H1 (cell line): ENCODE measurements around the gene ANGPTL4. TPM values are rescaled to one million over a fixed set of nuclear protein-coding genes. Genes with fewer than 3 reads are reported as not detected.

Experiments
- CTCF ChIA-PET: fragments of 300-600 bp; sonication (Branson Sonifier 250); formaldehyde crosslinking; loops from one replicate; lab custom pipeline; 2021; ENCODE audit not compliant: partially characterized antibody; lab: Charles Lee
- POLR2A ChIA-PET: fragments of 300-600 bp; sonication (Branson Sonifier 250); formaldehyde crosslinking; loops from one replicate; lab custom pipeline; 2021; ENCODE audit warnings: inconsistent platforms; ENCODE audit not compliant: partially characterized antibody; lab: Charles Lee
- DNase-seq, 2 experiments: peaks; one replicate each; pipeline versions ENCODE4 v3.0.0 to v3.0.0-alpha.2; 2010 to 2022; ENCODE audit warnings: low spot score in 2 of 2, low read depth in 1 of 2, mixed read lengths in 1 of 2
- FAIRE-seq: peaks from 2 replicates; lab custom pipeline; 2011; peaks lifted over from hg19 to GRCh38; lab: Jason Lieb, UNC
- H2AFZ ChIP-seq: 2 replicates; pipeline ENCODE4 v1.8.1; 2012; ENCODE audit warnings: low read length, inconsistent platforms
- H2AK5ac ChIP-seq: 2 replicates; pipeline ENCODE4 v1.6.1; 2013; ENCODE audit warnings: low read depth, low read length
- H2BK120ac ChIP-seq: replicated peaks from 2 replicates; pipeline ENCODE3; 2013; ENCODE audit warnings: low read depth, low read length, inconsistent platforms
- H2BK12ac ChIP-seq: 2 replicates; pipeline ENCODE4 v1.6.1; 2013; ENCODE audit warnings: low read depth, low read length
- H2BK15ac ChIP-seq: 2 replicates; pipeline ENCODE4 v1.6.1; 2013; ENCODE audit warnings: low read length
- H2BK20ac ChIP-seq: 2 replicates; pipeline ENCODE4 v1.6.1; 2013; ENCODE audit warnings: low read length
- H2BK5ac ChIP-seq: 2 replicates; pipeline ENCODE4 v1.6.1; 2013; ENCODE audit warnings: low read depth, low read length
- H3K14ac ChIP-seq: 2 replicates; pipeline ENCODE4 v1.6.1; 2013; ENCODE audit warnings: inconsistent platforms; ENCODE audit not compliant: insufficient read length
- H3K18ac ChIP-seq: 2 replicates; pipeline ENCODE4 v1.6.1; 2013; ENCODE audit warnings: low read length; ENCODE audit errors: extremely low read depth
- H3K23ac ChIP-seq: 2 replicates; pipeline ENCODE4 v1.6.1; 2013; ENCODE audit warnings: inconsistent platforms; ENCODE audit not compliant: insufficient read length
- H3K23me2 ChIP-seq: 2 replicates; pipeline ENCODE4 v1.6.1; 2013; ENCODE audit warnings: low read depth, low read length
- H3K27ac ChIP-seq: 2 replicates; pipeline ENCODE4 v1.6.1; 2011; ENCODE audit warnings: low read depth, low read length, inconsistent platforms
- H3K27me3 ChIP-seq, 4 experiments: replicated peaks in 1 of 4; 1 replicate in 1 of 4; 2 replicates in 3 of 4; pipeline versions ENCODE4 v1.6.1 to v1.8.1; 2011 to 2013; ENCODE audit warnings: low read length in 3 of 4, mild to moderate bottlenecking in 3 of 4, inconsistent platforms in 2 of 4, mixed read lengths in 2 of 4, moderate library complexity in 1 of 4; ENCODE audit not compliant: control insufficient read depth in 3 of 4, insufficient read depth in 3 of 4; ENCODE audit errors: extremely low read depth in 1 of 4
- H3K36me3 ChIP-seq, 4 experiments: 2 replicates each; pipeline versions ENCODE4 v1.6.1 to v1.8.1; 2011 to 2013; ENCODE audit warnings: mild to moderate bottlenecking in 4 of 4, low read length in 3 of 4, moderate library complexity in 2 of 4, control low read depth in 1 of 4, inconsistent platforms in 1 of 4; ENCODE audit not compliant: insufficient read depth in 4 of 4, control insufficient read depth in 2 of 4
- H3K4ac ChIP-seq: replicated peaks from 2 replicates; pipeline ENCODE3; 2013; ENCODE audit warnings: low read length, low read depth, mixed read lengths, inconsistent platforms; ENCODE audit not compliant: insufficient read length
- H3K4me1 ChIP-seq, 4 experiments: replicated peaks in 1 of 4; 1 replicate in 1 of 4; 2 replicates in 3 of 4; pipeline versions ENCODE4 v1.6.1 to v1.8.1; 2011 to 2013; ENCODE audit warnings: low read length in 3 of 4, inconsistent platforms in 2 of 4, mixed read lengths in 1 of 4; ENCODE audit not compliant: insufficient read depth in 4 of 4, control insufficient read depth in 3 of 4
- H3K4me2 ChIP-seq, 2 experiments: 2 replicates each; pipeline versions ENCODE4 v1.6.1 to v1.8.1; 2011 to 2013; ENCODE audit warnings: low read depth in 2 of 2, low read length in 2 of 2, control low read depth in 1 of 2, inconsistent platforms in 1 of 2, mild to moderate bottlenecking in 1 of 2; ENCODE audit not compliant: insufficient read depth in 1 of 2
- H3K4me3 ChIP-seq, 4 experiments: fragments of 200-600, 300-600 bp in 1 of 4; sonication (generic), shearing (Covaris generic), sonication (Bioruptor Twin) in 1 of 4; 2 replicates each; pipeline versions ENCODE4 v1.5.1 to v1.8.1; 2011 to 2016; ENCODE audit warnings: low read length in 4 of 4, low read depth in 3 of 4, control low read depth in 2 of 4, inconsistent platforms in 2 of 4, mild to moderate bottlenecking in 2 of 4, mixed read lengths in 1 of 4, moderate library complexity in 1 of 4; ENCODE audit not compliant: insufficient read depth in 2 of 4; ENCODE audit errors: extremely low read depth in 1 of 4
- H3K56ac ChIP-seq: replicated peaks from 2 replicates; pipeline ENCODE3; 2013; ENCODE audit warnings: low read depth, mild to moderate bottlenecking, mixed read lengths, low read length, inconsistent platforms; ENCODE audit not compliant: insufficient read length
- H3K79me1 ChIP-seq: 2 replicates; pipeline ENCODE4 v1.6.1; 2013; ENCODE audit warnings: low read depth, low read length, control low read depth
- H3K79me2 ChIP-seq, 2 experiments: 2 replicates each; pipeline versions ENCODE4 v1.6.1 to v1.8.1; 2012 to 2013; ENCODE audit warnings: low read length in 2 of 2, mild to moderate bottlenecking in 2 of 2, inconsistent platforms in 1 of 2; ENCODE audit not compliant: insufficient read depth in 2 of 2, control insufficient read depth in 1 of 2
- H3K9ac ChIP-seq, 4 experiments: replicated peaks in 1 of 4; 1 replicate in 1 of 4; 2 replicates in 3 of 4; pipeline versions ENCODE4 v1.6.1 to v1.8.1; 2011 to 2013; ENCODE audit warnings: low read depth in 3 of 4, low read length in 3 of 4, control low read depth in 2 of 4, mild to moderate bottlenecking in 2 of 4, moderate library complexity in 2 of 4, inconsistent platforms in 1 of 4; ENCODE audit errors: extremely low read depth in 1 of 4
- H3K9me3 ChIP-seq, 2 experiments: 2 replicates each; pipeline versions ENCODE4 v1.6.1 to v1.8.1; 2012 to 2013; ENCODE audit warnings: mild to moderate bottlenecking in 2 of 2, moderate library complexity in 2 of 2, control low read depth in 1 of 2, inconsistent platforms in 1 of 2, low read depth in 1 of 2, low read length in 1 of 2, mixed read lengths in 1 of 2; ENCODE audit not compliant: insufficient read depth in 2 of 2
- H4K20me1 ChIP-seq, 2 experiments: replicated peaks in 1 of 2; 2 replicates each; pipeline versions ENCODE3 to v1.8.1; 2011 to 2013; ENCODE audit warnings: inconsistent platforms in 2 of 2, low read length in 2 of 2, mild to moderate bottlenecking in 1 of 2; ENCODE audit not compliant: insufficient read depth in 2 of 2, control insufficient read depth in 1 of 2
- H4K5ac ChIP-seq: 2 replicates; pipeline ENCODE4 v1.6.1; 2013; ENCODE audit warnings: low read length, low read depth, mixed read lengths, inconsistent platforms; ENCODE audit not compliant: insufficient read length
- H4K8ac ChIP-seq: 2 replicates; pipeline ENCODE4 v1.8.0; 2013; ENCODE audit warnings: mild to moderate bottlenecking, moderate library complexity, low read length, inconsistent platforms; ENCODE audit not compliant: insufficient read depth; ENCODE audit errors: extremely low read depth
- H4K91ac ChIP-seq: replicated peaks from 2 replicates; pipeline ENCODE3; 2013; ENCODE audit warnings: low read length, mixed read lengths, inconsistent platforms; ENCODE audit not compliant: insufficient read length
- CBX5 ChIP-seq: fragments of 300-800, 300-1000 bp; sonication (generic); IDR thresholded peaks from 2 replicates; pipeline ENCODE4 v1.7.1; 2016; ENCODE audit warnings: antibody characterized with exemption, low read length, low read depth
- FOSL1 ChIP-seq: IDR thresholded peaks from 2 replicates; pipeline ENCODE4 v1.6.1; 2011; ENCODE audit warnings: mild to moderate bottlenecking, low read depth, low read length, moderate library complexity; ENCODE audit not compliant: insufficient read depth
- GABPA ChIP-seq: IDR thresholded peaks from 2 replicates; pipeline ENCODE4 v1.6.1; 2011; ENCODE audit warnings: mild to moderate bottlenecking, low read length, moderate library complexity, borderline replicate concordance; ENCODE audit not compliant: insufficient read depth
- JUND ChIP-seq: IDR thresholded peaks from 2 replicates; pipeline ENCODE4 v1.6.1; 2011; ENCODE audit warnings: mild to moderate bottlenecking, improper control_type of control experiment, low read length
- MAFK ChIP-seq: IDR thresholded peaks from 2 replicates; pipeline ENCODE4 v1.6.1; 2012; ENCODE audit warnings: low read depth, mild to moderate bottlenecking, improper control_type of control experiment, low read length
- PHF8 ChIP-seq: fragments of 200-600 bp; sonication (generic); conservative IDR thresholded peaks from 2 replicates; pipeline ENCODE4 v1.7.1; 2012; ENCODE audit warnings: low read depth, mild to moderate bottlenecking, inconsistent platforms, low read length, moderate library complexity
- RNF2 ChIP-seq: fragments of 200-900, 300-1000 bp; sonication (generic); IDR thresholded peaks from 2 replicates; pipeline ENCODE4 v1.7.1; 2016; ENCODE audit warnings: borderline replicate concordance, low read depth, mild to moderate bottlenecking, antibody characterized with exemption, low read length; ENCODE audit not compliant: poor library complexity, severe bottlenecking; ENCODE audit errors: missing control alignments
- SP1 ChIP-seq: IDR thresholded peaks from 2 replicates; pipeline ENCODE4 v1.6.1; 2011; ENCODE audit warnings: low read depth, low read length
- SRF ChIP-seq: IDR thresholded peaks from 2 replicates; pipeline ENCODE4 v1.6.1; 2011; ENCODE audit warnings: mild to moderate bottlenecking, low read depth, low read length, moderate library complexity
- TAF7 ChIP-seq: optimal IDR thresholded peaks from 2 replicates; pipeline ENCODE3; 2011; ENCODE audit warnings: low read depth, mild to moderate bottlenecking, inconsistent platforms, low read length, moderate library complexity, borderline replicate concordance
- WGBS, 2 experiments: shearing (Covaris generic) in 1 of 2; methylation state at CpG; one replicate each; pipeline versions ENCODE4 v1.1.6 to v1.1.7; 2013 to 2015; ENCODE audit warnings: low lambda C conversion rate in 2 of 2, mixed read lengths in 2 of 2, inconsistent platforms in 1 of 2, low coverage in 1 of 2, missing lambda C conversion rate in 1 of 2; ENCODE audit not compliant: insufficient replicate concordance in 2 of 2, insufficient coverage in 1 of 2, insufficient read length in 1 of 2; ENCODE audit errors: extremely low coverage in 1 of 2, missing lambda C conversion rate in 1 of 2; 5-methylcytosine and 5-hydroxymethylcytosine counted together
- polyA plus RNA-seq, 7 experiments: library from polyadenylated mRNA; depleted of rRNA in 3 of 7; stranded (reverse) in 5 of 7; unstranded in 2 of 7; fragments of >200 nt in 5 of 7; fragments of 200-250 nt in 2 of 7; gene quantifications; 1 replicate in 5 of 7; 2 replicates in 1 of 7; 4 replicates in 1 of 7; pipeline versions ENCODE4 v1.2.1 to v1.2.3, GENCODE V29; 2011 to 2013; ENCODE audit warnings: missing spikeins in 2 of 7, mixed read lengths in 2 of 7
- total RNA-seq: library from RNA; stranded (reverse); fragmentation: NEBNext Ultra II Directional; extraction: Animal tissue kit (Norgen Biotek cat#: 25700); gene quantifications from 2 replicates; pipeline ENCODE4 v1.2.1, GENCODE V29; 2021
- TF ChIP-seq, protein P1 (sequence below): IDR thresholded peaks from 2 replicates; pipeline ENCODE4 v1.6.1; 2012; ENCODE audit warnings: inconsistent platforms
- TF ChIP-seq, protein P2 (sequence below): IDR thresholded peaks from 2 replicates; pipeline ENCODE4 v1.6.1; 2012; ENCODE audit warnings: inconsistent platforms

Gene ANGPTL4
- total and polyA plus RNA-seq, 2 of the 8 experiments (the other 6 are each of a cell fraction or from before 2014, with no cell fraction given): 2.3 to 6.5 TPM

DNA sequence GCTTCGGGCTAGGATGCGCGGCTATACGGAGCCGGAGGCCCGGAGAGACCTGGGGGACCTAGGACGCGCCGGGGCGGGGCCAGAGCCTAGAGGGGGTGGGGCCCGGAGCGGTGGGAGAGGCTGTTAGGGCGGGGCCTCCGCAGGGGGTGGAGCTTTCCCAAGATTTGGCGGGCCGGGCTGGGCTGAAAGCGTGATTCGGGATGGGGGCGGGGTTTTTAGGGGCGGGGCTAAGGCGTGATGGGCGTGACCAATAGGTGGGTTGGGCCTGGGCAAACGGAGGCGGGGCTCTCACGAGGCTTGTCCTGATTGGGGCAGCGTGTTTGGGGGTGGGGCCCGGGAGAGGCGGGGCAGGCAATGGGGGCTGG is 26.6 kb downstream of the ANGPTL4 start:
- no peak overlapping the region for H2AK5ac ChIP-seq
- H3K23ac ChIP-seq: no peak overlapping the region
- H2BK5ac ChIP-seq: peak overlapping the region; percentile 85
- peak overlapping the region; percentile 93 for H4K5ac ChIP-seq
- no peaks in the 10 kb centered on the region for H3K23me2 ChIP-seq
- H3K36me3 ChIP-seq: no peaks in the 10 kb centered on the region
- H4K8ac ChIP-seq: peak overlapping the region; percentile 100; the same call in 1 of the 2 replicates
- H4K91ac ChIP-seq: peak overlapping the region; percentile 85
- peak overlapping the region; percentile 100 for H3K27ac ChIP-seq
- FAIRE-seq: no peak
- H2BK20ac ChIP-seq: no peak overlapping the region
- peak overlapping the region; percentile 87 to 100 (median 100) for H3K9ac ChIP-seq
- peaks cover 0 to 5% of the 10 kb centered on the region in 2 experiments; a peak in 1 of 4 replicates for H3K9me3 ChIP-seq
- no peak overlapping the region for H2AFZ ChIP-seq
- no peak overlapping the region for H2BK12ac ChIP-seq
- no peaks in the 10 kb centered on the region for H3K27me3 ChIP-seq
- ChIA-PET POLR2A (interaction anchor here (0.5 to 5.6 kb wide), 27 partner anchors 8 to 362 kb away, joined by 3 to 71 read pairs (median 5); partner anchors contain the start of genes ANGPTL4, HNRNPM, KANK3 and MARCHF2), CTCF (interaction anchor here (0.7 kb wide), 1 partner anchor 36 kb away, joined by 3 read pairs; no protein-coding TSS in a partner anchor)
- H3K79me2 ChIP-seq: peaks cover 7 to 48% of the 10 kb centered on the region in 2 experiments
- H3K79me1 ChIP-seq: peaks cover 19% of the 10 kb centered on the region
- no peak overlapping the region for H2BK15ac ChIP-seq
- H3K14ac ChIP-seq: no peak overlapping the region
- peaks cover 6 to 8% of the 10 kb centered on the region in 2 experiments for H4K20me1 ChIP-seq
- peak overlapping the region; percentile 63 to 81; a peak in 3 of 4 replicates for H3K4me2 ChIP-seq
- peak overlapping the region; percentile 98 for H3K4ac ChIP-seq
- H3K56ac ChIP-seq: peak overlapping the region; percentile 90
- no peak overlapping the region for H2BK120ac ChIP-seq
- peak overlapping the region; percentile 83 for H3K18ac ChIP-seq
- H3K4me3 ChIP-seq: peak overlapping the region; percentile 79 to 99 (median 85)
- WGBS, 2 experiments: 0% methylated on average over 11 of the region's 28 CpGs; no CpG with 5 or more reads in 1 of the 2 experiments
- H3K4me1 ChIP-seq: peaks cover 0 to 10% (median 4%) of the 10 kb centered on the region in 4 experiments; a peak in 6 of 7 replicates
- peak; percentile 91 to 100 for DNase-seq
- TF ChIP-seq TAF7 (peak; percentile 23), GABPA (no peak), JUND (no peak), RNF2 (no peak), SRF (no peak), SP1 (peak; percentile 71; the same call in 1 of the 2 replicates), FOSL1 (no peak), CBX5 (no peak), MAFK (no peak), PHF8 (no peak)
- TF ChIP-seq, protein P1, sequence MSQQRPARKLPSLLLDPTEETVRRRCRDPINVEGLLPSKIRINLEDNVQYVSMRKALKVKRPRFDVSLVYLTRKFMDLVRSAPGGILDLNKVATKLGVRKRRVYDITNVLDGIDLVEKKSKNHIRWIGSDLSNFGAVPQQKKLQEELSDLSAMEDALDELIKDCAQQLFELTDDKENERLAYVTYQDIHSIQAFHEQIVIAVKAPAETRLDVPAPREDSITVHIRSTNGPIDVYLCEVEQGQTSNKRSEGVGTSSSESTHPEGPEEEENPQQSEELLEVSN: no peak
- TF ChIP-seq, protein P2, sequence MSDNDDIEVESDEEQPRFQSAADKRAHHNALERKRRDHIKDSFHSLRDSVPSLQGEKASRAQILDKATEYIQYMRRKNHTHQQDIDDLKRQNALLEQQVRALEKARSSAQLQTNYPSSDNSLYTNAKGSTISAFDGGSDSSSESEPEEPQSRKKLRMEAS: no peak
